ENCODE results near the gene SPATA4. TPM values are rescaled to one million over a fixed set of nuclear protein-coding genes. Genes with fewer than 3 reads are reported as not detected.

Gene SPATA4
- total RNA-seq, 3 donors from 2014 or later (not counting 1 experiment from before 2014, with no cell fraction given), result not detected

DNA sequence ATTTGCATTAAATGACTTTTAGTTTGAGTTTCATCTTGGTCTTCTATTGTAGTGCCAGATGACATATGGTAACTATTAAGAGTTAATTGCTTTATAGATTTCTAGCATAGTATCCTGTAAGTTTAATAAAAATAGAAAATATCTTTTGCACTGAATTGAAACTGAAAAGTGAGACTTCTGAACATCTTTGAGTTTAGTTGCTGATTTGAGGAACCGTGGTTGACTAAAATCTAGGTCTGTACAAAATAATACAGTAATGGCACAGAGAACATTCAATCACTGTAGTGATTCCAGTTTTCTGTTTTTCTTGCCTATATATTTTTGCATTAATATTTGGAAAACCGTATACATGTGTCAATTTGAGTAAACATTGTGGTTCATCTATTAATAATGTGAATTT is 60.7 kb downstream of the SPATA4 start:
- H3K4me1 Mint-ChIP-seq, result no peaks in the 10 kb centered on the region
- ATAC-seq, result no peak

More for the DNA sequence above, 60.7 kb downstream of the SPATA4 start:
- WGBS (ENCODE audit: insufficient coverage), result 100% methylated on average over 1 of the region's 2 CpGs
- Histone ChIP-seq H3K4me1 (ENCODE audit: control insufficient read depth, insufficient read depth, low read length) (no peaks in the 10 kb centered on the region), H3K4me3 (ENCODE audit: low read length) (no peak overlapping the region), H3K27ac (ENCODE audit: low read length) (no peak overlapping the region), H3K9me3 (ENCODE audit: control insufficient read depth, insufficient read depth, low read length) (no peaks in the 10 kb centered on the region), H3K36me3 (ENCODE audit: control insufficient read depth, insufficient read depth, low read length) (no peaks in the 10 kb centered on the region), H3K27me3 (ENCODE audit: control insufficient read depth, insufficient read depth, low read length) (no peaks in the 10 kb centered on the region)
- no peak for DNase-seq
- H3K4me3 Mint-ChIP-seq, result no peak overlapping the region
- H3K27ac Mint-ChIP-seq, result no peak overlapping the region
- no peaks in the 10 kb centered on the region for H3K27me3 Mint-ChIP-seq (ENCODE audit: low read depth in 2 of 2)
- no peaks in the 10 kb centered on the region for H3K36me3 Mint-ChIP-seq
- TF ChIP-seq CTCF (IDR thresholded peaks at IDR 0.05), result no peak
- intact Hi-C loops (cut with micrococcal nuclease), result no loop called here
- H3K9me3 Mint-ChIP-seq, result peaks cover 0 to 2% of the 10 kb centered on the region in 2 donors

Other genes starting within 250 kb of the SPATA4 start
- gene WDR17, start 129.7 kb downstream of the SPATA4 start, total RNA-seq, result under 1 TPM; 0.07 to 0.38 (median 0.12) TPM
- not detected for gene ASB5, start 73.6 kb upstream of the SPATA4 start, total RNA-seq
- gene SPCS3, start 124.4 kb upstream of the SPATA4 start, total RNA-seq, result 100 to 1,000 TPM; 157 to 204 (median 171) TPM

Data from natural killer cell (primary cell).